A549 (cell line): ENCODE results near the gene CDH1. TPM values are rescaled to one million over a fixed set of nuclear protein-coding genes. Genes with fewer than 3 reads are reported as not detected.
"Not testable (repeated sequence)": the region's sequence is repeated elsewhere in the genome, so short reads cannot be mapped to it uniquely, and the experiment has no call there.

Experiments used
- ATAC-seq, 2 experiments: fragments of 200-7000 bp in 1 of 2; fragments of >200 bp in 1 of 2; cut with Nextera tagmentation in 1 of 2; cut with Tn5 transposase in 1 of 2; 3 replicates each; pipeline versions ENCODE4 v1.8.0 to v1.9.1; 2018 to 2020; ENCODE audit warnings: mild to moderate bottlenecking in 1 of 2, moderate library complexity in 1 of 2
- CTCF ChIA-PET: fragments of 300-600 bp; sonication (Branson Sonifier 250); formaldehyde crosslinking; extraction: SDS; loops from one replicate; lab custom pipeline; 2021; ENCODE audit warnings: antibody characterized with exemption, inconsistent platforms; lab: Yijun Ruan, JAX
- POLR2A ChIA-PET: fragments of 350-600 bp; formaldehyde crosslinking; extraction: SDS; loops from one replicate; lab custom pipeline; 2021; ENCODE audit warnings: antibody characterized with exemption, inconsistent platforms; lab: Yijun Ruan, JAX
- DNase-seq, 2 experiments: peaks; one replicate each; pipeline versions ENCODE4 v3.0.0 to v3.0.0-alpha.2; 2011 to 2016; ENCODE audit warnings: low read depth in 1 of 2, low spot score in 1 of 2
- FAIRE-seq: peaks from 2 replicates; lab custom pipeline; 2011; peaks lifted over from hg19 to GRCh38; lab: Jason Lieb, UNC
- H3K27ac ChIP-seq, 2 experiments: fragments of >200 bp; sonication (Bioruptor Twin); formaldehyde crosslinking; 3 replicates each; pipeline ENCODE4 v1.5.1; 2016 to 2017
- H3K4me1 ChIP-seq: fragments of >200 bp; sonication (Bioruptor Twin); formaldehyde crosslinking; 3 replicates; pipeline ENCODE4 v1.6.1; 2016
- H3K4me2 ChIP-seq: fragments of >200 bp; sonication (Bioruptor Twin); formaldehyde crosslinking; 3 replicates; pipeline ENCODE4 v1.6.1; 2016
- H3K4me3 ChIP-seq: fragments of >200 bp; sonication (Bioruptor Twin); formaldehyde crosslinking; 3 replicates; pipeline ENCODE4 v1.5.1; 2016
- H3K9me3 ChIP-seq: fragments of >200 bp; sonication (Bioruptor Twin); formaldehyde crosslinking; 3 replicates; pipeline ENCODE4 v1.6.1; 2016
- ATOH8 ChIP-seq: fragments of 250-450 bp; sonication (Bioruptor Pico); IDR thresholded peaks from 2 replicates; pipeline ENCODE4 v1.5.0; 2020; ENCODE audit warnings: low read depth, mild to moderate bottlenecking, moderate library complexity
- BCL3 ChIP-seq: fragments of >200 bp; sonication (Bioruptor Twin); formaldehyde crosslinking; IDR thresholded peaks from 3 replicates; pipeline ENCODE4 v1.6.1; 2016
- CBX2 ChIP-seq: fragments of 200-600 bp; sonication (generic); IDR thresholded peaks from 2 replicates; pipeline ENCODE4 v1.6.1; 2016; ENCODE audit warnings: low read depth, mild to moderate bottlenecking, borderline replicate concordance
- CEBPB ChIP-seq, 2 experiments: fragments of >200 bp in 1 of 2; sonication (Bioruptor Twin) in 1 of 2; formaldehyde crosslinking in 1 of 2; IDR thresholded peaks; 2 replicates each; pipeline ENCODE4 v1.6.1; 2012 to 2016
- E2F6 ChIP-seq: IDR thresholded peaks from 2 replicates; pipeline ENCODE4 v1.6.1; 2012; ENCODE audit warnings: low read depth, borderline replicate concordance
- EHF ChIP-seq: fragments of 250-450 bp; sonication (Bioruptor Pico); IDR thresholded peaks from 2 replicates; pipeline ENCODE4 v1.5.0; 2020; ENCODE audit warnings: mild to moderate bottlenecking
- ELK1 ChIP-seq: fragments of 150-350 bp; IDR thresholded peaks from 2 replicates; pipeline ENCODE4 v1.6.1; 2014; ENCODE audit warnings: low read depth, mild to moderate bottlenecking, low read length
- EP300 ChIP-seq, 2 experiments: fragments of >200 bp; sonication (Bioruptor Twin); formaldehyde crosslinking; IDR thresholded peaks; 2 replicates in 1 of 2; 3 replicates in 1 of 2; pipeline ENCODE4 v1.6.1; 2016 to 2017
- FOSL2 ChIP-seq, 2 experiments: fragments of 450-650 bp in 1 of 2; fragments of >200 bp in 1 of 2; sonication (Bioruptor Twin) in 1 of 2; formaldehyde crosslinking; IDR thresholded peaks; 2 replicates each; pipeline versions ENCODE4 v1.5.0 to v1.6.1; 2016 to 2020; ENCODE audit warnings: mild to moderate bottlenecking in 1 of 2, moderate library complexity in 1 of 2
- GATA3 ChIP-seq: IDR thresholded peaks from 2 replicates; pipeline ENCODE4 v1.6.1; 2012; ENCODE audit warnings: borderline replicate concordance
- HES2 ChIP-seq: fragments of >200 bp; sonication (Bioruptor Twin); formaldehyde crosslinking; IDR thresholded peaks from 2 replicates; pipeline ENCODE4 v1.6.1; 2016
- JUN ChIP-seq, 2 experiments: fragments of >200 bp; sonication (Bioruptor Twin); formaldehyde crosslinking; IDR thresholded peaks; 2 replicates in 1 of 2; 3 replicates in 1 of 2; pipeline ENCODE4 v1.6.1; 2016 to 2017
- JUNB ChIP-seq: fragments of >200 bp; sonication (Bioruptor Twin); formaldehyde crosslinking; IDR thresholded peaks from 2 replicates; pipeline ENCODE4 v1.6.1; 2016
- MAX ChIP-seq: IDR thresholded peaks from 2 replicates; pipeline ENCODE4 v1.6.1; 2012
- MYC ChIP-seq: IDR thresholded peaks from 2 replicates; pipeline ENCODE4 v1.6.1; 2012; ENCODE audit warnings: mild to moderate bottlenecking, inconsistent platforms, low read length, improper control_type of control experiment, borderline replicate concordance
- NFE2L2 ChIP-seq: fragments of 150-350 bp; conservative IDR thresholded peaks from 2 replicates; pipeline ENCODE4 v1.6.1; 2014; ENCODE audit warnings: low read length
- NPAS2 ChIP-seq: fragments of 250-450 bp; sonication (Bioruptor Pico); IDR thresholded peaks from 2 replicates; pipeline ENCODE4 v1.8.0; 2022; ENCODE audit warnings: mild to moderate bottlenecking, moderate library complexity, borderline replicate concordance
- POLR2AphosphoS2 ChIP-seq: conservative IDR thresholded peaks from 2 replicates; pipeline ENCODE4 v1.6.1; 2012; ENCODE audit warnings: low read length, improper control_type of control experiment, inconsistent platforms
- RAD21 ChIP-seq, 2 experiments: fragments of >200 bp in 1 of 2; sonication (Bioruptor Twin) in 1 of 2; formaldehyde crosslinking in 1 of 2; IDR thresholded peaks in 1 of 2; conservative IDR thresholded peaks in 1 of 2; 2 replicates in 1 of 2; 3 replicates in 1 of 2; pipeline ENCODE4 v1.6.1; 2012 to 2018; ENCODE audit warnings: inconsistent platforms in 1 of 2
- RCOR1 ChIP-seq: fragments of 150-350 bp; IDR thresholded peaks from 2 replicates; pipeline ENCODE4 v1.6.1; 2014; ENCODE audit warnings: antibody characterized with exemption, low read length, low read depth
- SMC3 ChIP-seq: fragments of >200 bp; sonication (Bioruptor Twin); formaldehyde crosslinking; IDR thresholded peaks from 3 replicates; pipeline ENCODE4 v1.6.1; 2018; ENCODE audit warnings: inconsistent platforms
- ZFP36 ChIP-seq: fragments of 450-650 bp; IDR thresholded peaks from 2 replicates; pipeline ENCODE4 v1.6.1; 2014; ENCODE audit warnings: borderline replicate concordance; ENCODE audit not compliant: partially characterized antibody
- ZNF302 ChIP-seq: fragments of 250-450 bp; sonication (Bioruptor Pico); IDR thresholded peaks from 2 replicates; pipeline ENCODE4 v1.9.0; 2021; ENCODE audit warnings: inconsistent platforms, mild to moderate bottlenecking, moderate library complexity
- ZSCAN20 ChIP-seq: fragments of 250-450 bp; sonication (Bioruptor Pico); IDR thresholded peaks from 2 replicates; pipeline ENCODE4 v1.8.0; 2022; ENCODE audit warnings: mild to moderate bottlenecking, moderate library complexity
- WGBS: methylation state at CpG from one replicate; pipeline ENCODE4 v1.1.6; 2017; ENCODE audit errors: missing lambda C conversion rate; 5-methylcytosine and 5-hydroxymethylcytosine counted together
- polyA plus RNA-seq, 4 experiments: library from polyadenylated mRNA; depleted of rRNA in 3 of 4; stranded (reverse); fragments of >200 nt; fragmentation: RNase III in 1 of 4; extraction: RNeasy Plus Mini Kit Qiagen cat#74134 plus additional on column Dnase treatment in 1 of 4; gene quantifications; 2 replicates in 3 of 4; 3 replicates in 1 of 4; pipeline ENCODE4 v1.2.3, GENCODE V29; 2011 to 2017

The CDH1 gene
- polyA plus RNA-seq, 2 of the 4 experiments (the other 2 are of a cell fraction) = 6.0 to 24.5 TPM

GRCh38 chr16:68786685-68787418, 49.8 kb downstream of the CDH1 start:
- FAIRE-seq = no peak
- 69% methylated on average over 7 of the region's 7 CpGs for WGBS
- ATAC-seq = peak in 1 of 2 experiments; percentile 34; a peak in 1 of 6 replicates

GRCh38 chr16:68787419-68787807, 50.3 kb downstream of the CDH1 start:
- POLR2A ChIA-PET, DNase-seq, H3K9me3 ChIP-seq, ATAC-seq, H3K4me3 ChIP-seq, H3K4me2 ChIP-seq, FAIRE-seq: not testable (repeated sequence)
- WGBS = 89% methylated on average over 1 of the region's 1 CpG
- H3K27ac ChIP-seq = peak overlapping the region; percentile 20 to 42; a peak in 1 of 6 replicates
- H3K4me1 ChIP-seq = peaks cover 43% of the 10 kb centered on the region
- CTCF ChIA-PET = interaction anchor here (1.5 to 1.6 kb wide), 2 partner anchors 13 to 37 kb away, joined by 4 to 19 read pairs; no protein-coding TSS in a partner anchor

More at GRCh38 chr16:68786685-68787418, 49.8 kb downstream of the CDH1 start:
- Histone ChIP-seq H3K9me3 (no peaks in the 10 kb centered on the region), H3K4me2 (peak overlapping the region; percentile 28; the same call in 2 of the 3 replicates), H3K27ac (peak overlapping the region; percentile 20 to 42; a peak in 4 of 6 replicates), H3K4me1 (peaks cover 38% of the 10 kb centered on the region), H3K4me3 (no peak overlapping the region)
- CTCF ChIA-PET = interaction anchor here (0.8 kb wide), 1 partner anchor 64 kb away, joined by 3 read pairs; no protein-coding TSS in a partner anchor
- peak in 1 of 2 experiments; percentile 25 for DNase-seq
- no peak for TF ChIP-seq ATOH8 (CRISPR knock-in tag)
- no peak for TF ChIP-seq NPAS2 (CRISPR knock-in tag)
- no peak for TF ChIP-seq JUN (IDR thresholded peaks at IDR 0.05)
- TF ChIP-seq CBX2 = no peak
- POLR2A ChIA-PET = no interaction called here

GRCh38 chr16:68790130-68790761, 53.2 kb downstream of the CDH1 start:
- peak; percentile 76 to 81 for ATAC-seq
- no peak for FAIRE-seq
- Histone ChIP-seq H3K4me2 (peak overlapping the region; percentile 79), H3K4me3 (no peak overlapping the region), H3K27ac (peak overlapping the region; percentile 75 to 86), H3K4me1 (peaks cover 56% of the 10 kb centered on the region), H3K9me3 (no peaks in the 10 kb centered on the region)
- DNase-seq = peak; percentile 67 to 70
- CTCF ChIA-PET = interaction anchor here (0.6 to 3.1 kb wide), 6 partner anchors 10 to 92 kb away, joined by 3 to 16 read pairs (median 4); no protein-coding TSS in a partner anchor
- whole genome bisulfite sequencing = 21% methylated on average over 9 of the region's 9 CpGs
- POLR2A ChIA-PET = interaction anchor here (1.1 to 1.4 kb wide), 2 partner anchors 38 to 50 kb away, joined by 3 to 4 read pairs; no protein-coding TSS in a partner anchor
- TF ChIP-seq HES2 (peak; percentile 15; the same call in 1 of the 2 replicates), BCL3 (no peak), CEBPB (IDR thresholded peaks at IDR 0.05) (peak; percentile 87 to 97), MYC (no peak), GATA3 (peak; percentile 74; the same call in 1 of the 2 replicates), EP300 (IDR thresholded peaks at IDR 0.05) (peak in 1 of 2 experiments; percentile 65; a peak in 2 of 5 replicates), RCOR1 (no peak), JUN (IDR thresholded peaks at IDR 0.05) (peak in 1 of 2 experiments; percentile 62; a peak in 1 of 5 replicates), NFE2L2 (no peak), ZNF302 (CRISPR knock-in tag) (no peak), RAD21 (conservative IDR thresholded peaks at IDR 0.05 in 1 of 2, IDR thresholded peaks at IDR 0.05 in 1 of 2) (peak; percentile 2 to 39; a peak in 1 of 5 replicates), POLR2AphosphoS2 (no peak), CBX2 (no peak), FOSL2 (IDR thresholded peaks at IDR 0.05) (no peak), FOSL2 (CRISPR knock-in tag; IDR thresholded peaks at IDR 0.05) (peak; percentile 34; the same call in 1 of the 2 replicates), EHF (CRISPR knock-in tag) (no peak), MAX (peak; percentile 62), SMC3 (peak; percentile 28; the same call in 1 of the 3 replicates), ZFP36 (no peak), ZSCAN20 (CRISPR knock-in tag) (no peak), E2F6 (no peak), JUNB (peak; percentile 35; the same call in 1 of the 2 replicates), ELK1 (no peak)
